GM19395 (cell line): ENCODE results near the gene ATF7IP.
A peak's percentile ranks its signal among the peaks of the same experiment; 100 is the strongest.

Experiments used
- ATAC-seq: cut with Tn5 transposase; IDR thresholded peaks from one replicate; pipeline ENCODE4 v1.9.1; 2021; ENCODE audit warnings: mild to moderate bottlenecking, moderate library complexity; ENCODE audit not compliant: unreplicated experiment

The ATF7IP gene

GRCh38 chr12:14410841-14411569 lies 45.5 kb downstream of the ATF7IP start:
- no peak for ATAC-seq

DNA sequence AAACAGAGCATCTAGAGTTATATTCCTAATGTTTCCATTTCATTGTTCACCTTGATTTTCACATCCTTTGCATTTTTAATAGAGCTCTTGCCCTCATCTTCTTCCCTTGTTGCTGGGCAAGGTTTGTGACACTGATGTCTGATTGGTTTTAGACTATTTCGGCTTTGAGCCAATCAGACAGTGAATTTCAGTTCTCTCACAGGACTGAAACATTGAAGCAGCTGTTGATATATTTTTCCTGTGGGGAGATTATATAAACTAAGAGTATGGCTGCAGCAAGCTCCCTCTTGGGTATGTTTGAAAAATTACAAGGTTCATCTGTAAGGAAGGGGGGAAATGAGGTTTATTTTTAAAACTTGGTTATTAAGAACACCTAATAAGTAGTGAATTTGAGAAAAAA lies 51.2 kb downstream of the ATF7IP start:
- ATAC-seq, result no peak

GRCh38 chr12:14417715-14418114 lies 52.2 kb downstream of the ATF7IP start:
- ATAC-seq, result no peak

- no peak for ATAC-seq
These were observed 53.0 kb downstream of the ATF7IP start for GRCh38 chr12:14418451-14418890.

GRCh38 chr12:14422516-14423230 lies 57.2 kb downstream of the ATF7IP start:
- no peak for ATAC-seq

GRCh38 chr12:14424545-14424944 lies 59.1 kb downstream of the ATF7IP start:
- no peak for ATAC-seq

DNA sequence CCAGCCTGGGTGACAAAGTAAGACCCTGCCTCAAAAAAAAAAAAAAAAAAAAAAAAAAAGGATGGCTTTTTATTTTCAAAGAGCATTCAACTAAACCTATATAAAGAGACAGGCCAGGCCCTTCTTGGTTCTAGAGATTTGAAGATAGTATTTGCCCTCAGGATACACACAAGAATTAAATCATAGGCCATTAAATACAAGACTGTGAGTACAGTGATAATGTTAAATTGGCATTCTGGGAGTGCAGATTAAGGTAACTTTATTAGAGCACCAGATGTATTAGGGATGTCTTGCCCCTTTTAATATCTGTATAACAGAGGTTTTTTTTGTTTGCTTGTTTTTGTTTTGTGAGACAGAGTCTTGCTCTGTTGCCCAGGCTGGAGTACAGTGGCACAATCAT lies 61.3 kb downstream of the ATF7IP start:
- no peak for ATAC-seq

DNA sequence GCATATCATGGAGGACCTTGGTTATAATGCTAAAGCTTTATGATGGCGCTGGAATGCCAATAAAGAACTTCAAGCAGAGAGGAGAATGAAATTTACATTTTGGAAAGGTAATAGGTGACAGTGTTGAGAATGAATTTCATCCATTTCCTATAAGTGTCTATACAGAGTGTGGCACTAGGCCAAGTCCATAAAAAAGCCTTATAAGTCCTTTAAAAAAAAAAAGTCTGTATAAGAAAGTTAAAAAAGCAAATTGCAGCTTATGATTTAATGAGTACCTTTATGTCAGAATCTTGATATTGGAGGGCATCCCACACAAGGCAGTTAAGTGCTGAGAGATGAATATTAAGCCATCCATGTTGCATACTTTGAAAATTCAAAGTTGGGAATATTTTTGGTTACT lies 62.4 kb downstream of the ATF7IP start:
- ATAC-seq, result no peak

GRCh38 chr12:14430394-14430986 lies 65.0 kb downstream of the ATF7IP start:
- ATAC-seq, result no peak

- ATAC-seq, result no peak
These were observed 66.5 kb downstream of the ATF7IP start for GRCh38 chr12:14431975-14432374.

DNA sequence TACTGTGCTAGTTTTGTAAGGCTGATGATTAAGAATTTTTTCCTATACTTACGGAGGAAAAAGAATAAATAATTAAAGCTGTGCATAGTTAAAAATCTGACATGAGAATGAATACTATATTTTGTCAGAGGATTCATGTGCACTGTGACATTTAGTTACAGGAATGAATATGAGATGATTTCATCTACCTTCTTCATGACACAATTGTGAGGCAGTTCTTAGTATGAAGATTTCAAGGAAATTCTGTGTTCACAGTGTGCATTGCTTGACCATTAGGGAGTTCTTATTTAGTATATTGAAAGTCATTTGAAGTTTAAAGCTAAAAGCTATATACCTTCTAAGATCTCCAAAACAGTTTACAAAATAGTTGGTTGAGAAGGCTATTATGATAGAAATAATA lies 70.1 kb downstream of the ATF7IP start:
- ATAC-seq, result no peak

DNA sequence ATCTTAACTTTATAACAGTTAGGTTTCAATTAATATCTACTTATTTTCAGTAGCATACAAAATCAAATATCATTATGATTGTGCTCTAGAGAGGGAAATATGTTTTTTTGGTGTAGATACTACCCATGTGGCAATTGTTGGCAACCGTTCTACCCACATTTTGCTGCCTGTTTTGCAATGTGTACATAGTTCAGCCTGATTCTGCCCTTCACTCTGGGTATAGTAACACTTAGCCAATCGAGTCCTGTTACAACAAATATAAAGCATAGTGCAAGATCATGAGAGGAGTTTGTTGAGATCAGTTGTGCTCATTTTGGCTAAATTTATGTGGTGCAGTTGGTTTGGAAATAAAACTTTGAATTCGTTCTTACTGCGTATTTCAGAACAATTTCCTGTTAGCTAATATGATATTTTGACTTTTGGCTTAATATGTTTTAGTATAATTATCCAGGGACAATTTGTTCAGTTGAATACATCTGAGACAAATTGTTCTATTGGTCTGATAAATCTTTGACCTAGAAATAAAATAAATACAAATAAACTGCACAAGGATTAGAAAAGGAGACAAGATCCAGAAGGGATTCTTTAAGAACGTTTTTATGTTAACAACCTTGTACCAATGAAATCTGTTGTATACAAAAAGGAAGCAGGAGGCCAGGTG lies 76.9 kb downstream of the ATF7IP start:
- no peak for ATAC-seq

GRCh38 chr12:14443531-14443930 lies 78.0 kb downstream of the ATF7IP start:
- no peak for ATAC-seq

DNA sequence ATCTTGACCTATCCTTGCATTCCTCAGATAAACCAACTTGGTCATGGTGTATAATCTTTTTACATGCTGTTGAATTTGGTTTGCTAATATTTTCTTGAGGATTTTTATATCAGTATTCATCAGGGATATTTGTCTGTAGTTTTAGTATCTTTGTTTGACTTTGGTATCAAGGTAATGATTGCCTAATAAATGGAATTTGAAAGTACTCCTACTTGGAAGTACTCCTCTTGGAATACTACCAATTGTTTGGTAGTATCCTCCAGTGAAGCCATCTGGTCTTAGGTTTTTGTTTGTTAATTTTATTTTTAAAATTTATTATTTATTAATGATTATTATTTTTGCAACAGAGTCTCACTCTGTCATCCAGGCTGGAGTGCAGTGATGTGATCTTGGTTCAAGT lies 85.0 kb downstream of the ATF7IP start:
- no peak for ATAC-seq

GRCh38 chr12:14452336-14452735 lies 86.9 kb downstream of the ATF7IP start:
- no peak for ATAC-seq

DNA sequence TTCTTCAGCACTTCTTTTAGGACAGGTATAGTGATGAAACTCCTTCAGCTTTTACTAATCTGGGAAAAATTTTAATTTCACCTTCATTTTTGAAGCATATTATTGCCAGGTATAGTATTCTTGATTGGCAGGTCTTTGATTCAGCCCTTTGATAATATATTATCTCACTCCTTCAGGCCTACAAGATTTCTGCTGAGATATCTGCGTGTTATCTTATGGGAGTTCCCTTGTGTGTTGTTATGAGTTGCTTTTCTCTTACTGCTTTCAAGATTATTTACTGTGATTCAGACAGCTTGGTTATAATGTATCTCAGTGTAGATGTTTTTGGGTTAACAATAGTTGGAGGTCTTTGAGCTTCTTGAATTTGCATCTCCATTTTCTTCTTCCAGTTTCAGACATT lies 87.4 kb downstream of the ATF7IP start:
- no peak for ATAC-seq

GRCh38 chr12:14454098-14454907 lies 88.8 kb downstream of the ATF7IP start:
- ATAC-seq, result peak; percentile 70

- ATAC-seq, result no peak
These were observed 94.8 kb downstream of the ATF7IP start for GRCh38 chr12:14460212-14460841.

DNA sequence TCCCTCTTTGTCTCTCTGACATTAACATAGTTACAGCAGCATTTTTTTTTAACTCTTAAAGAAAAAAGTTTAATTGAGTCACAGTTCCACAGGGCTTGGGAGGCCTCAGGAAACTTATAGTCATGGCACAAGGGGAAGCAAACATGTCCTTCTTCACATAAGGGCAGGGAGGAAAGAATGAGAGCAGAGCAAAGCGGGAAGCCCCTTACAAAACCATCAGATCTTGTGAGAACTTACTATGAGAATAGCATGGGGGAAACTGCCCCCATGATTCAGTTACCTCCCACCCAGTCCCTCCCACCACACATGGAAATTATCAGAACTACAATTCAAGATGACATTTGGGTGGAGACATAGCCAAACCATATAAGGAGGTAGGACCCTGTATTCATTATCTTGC lies 106.0 kb downstream of the ATF7IP start:
- ATAC-seq, result no peak

DNA sequence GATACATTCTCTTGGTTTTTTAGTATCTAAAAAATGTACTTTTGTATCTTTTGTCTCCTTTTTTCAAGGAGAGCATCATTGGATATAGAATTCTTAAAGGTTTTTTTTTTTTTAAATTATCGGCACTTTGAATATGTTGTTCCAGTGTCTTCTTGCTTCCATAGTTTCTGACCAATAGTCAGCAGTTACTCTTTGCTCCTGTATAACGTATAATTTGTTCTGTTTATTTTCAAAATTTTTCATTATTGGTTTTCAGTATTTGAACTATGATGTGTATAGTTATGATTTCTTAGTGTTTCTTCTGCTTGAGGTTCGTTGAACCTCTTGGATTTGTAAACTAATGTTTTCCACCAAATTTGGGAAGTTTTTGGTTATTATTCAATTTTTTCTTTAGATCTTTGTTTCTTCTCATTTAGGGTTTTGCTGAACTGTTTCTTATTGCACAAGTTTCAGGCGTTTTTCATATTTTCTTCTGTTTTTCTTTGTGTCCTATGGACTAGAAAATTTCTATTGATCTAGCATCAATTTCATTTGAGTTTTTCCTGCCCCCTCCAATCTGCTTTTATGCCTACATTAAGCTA lies 108.3 kb downstream of the ATF7IP start:
- ATAC-seq, result no peak
